Fibroblast of mammary gland (primary cell): ENCODE results near the gene HAGH.

Experiments used
- DNase-seq: peaks from one replicate; pipeline ENCODE4 v3.0.0-alpha.2; 2010; ENCODE audit warnings: low read depth
- H3K4me3 ChIP-seq: 2 replicates; pipeline ENCODE4 v1.5.1; 2011; ENCODE audit warnings: low read depth, mild to moderate bottlenecking, low read length, moderate library complexity; ENCODE audit not compliant: control insufficient read depth
- CTCF ChIP-seq: conservative IDR thresholded peaks from 2 replicates; pipeline ENCODE4 v1.5.1; 2011; ENCODE audit warnings: low read depth, low read length, inconsistent platforms; ENCODE audit not compliant: control insufficient read depth, insufficient read depth

Gene HAGH

GRCh38 chr16:1818204-1818872, 8.3 kb downstream of the HAGH start:
- TF ChIP-seq CTCF: no peak
- DNase-seq: no peak
- no peak overlapping the region for H3K4me3 ChIP-seq

- TF ChIP-seq CTCF: no peak
- DNase-seq: no peak
- no peak overlapping the region for H3K4me3 ChIP-seq
These were observed 8.9 kb downstream of the HAGH start for GRCh38 chr16:1817716-1818115.

DNA sequence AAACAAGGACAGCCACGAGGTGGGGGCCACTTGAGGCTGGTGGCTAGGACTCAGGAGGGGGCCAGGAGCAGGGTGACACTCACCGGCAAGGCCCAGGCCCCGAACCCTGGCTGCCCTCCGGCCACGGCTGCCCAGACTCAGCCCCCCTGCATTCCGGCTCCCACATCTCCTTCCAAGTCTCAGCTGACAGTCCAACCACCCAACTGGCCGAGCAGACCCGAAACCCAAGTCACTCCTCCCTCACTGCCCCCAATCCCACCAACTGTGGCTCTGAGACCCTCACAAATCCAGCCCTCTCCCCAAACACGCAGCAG, 9.4 kb downstream of the HAGH start:
- DNase-seq: no peak
- TF ChIP-seq CTCF: no peak

DNA sequence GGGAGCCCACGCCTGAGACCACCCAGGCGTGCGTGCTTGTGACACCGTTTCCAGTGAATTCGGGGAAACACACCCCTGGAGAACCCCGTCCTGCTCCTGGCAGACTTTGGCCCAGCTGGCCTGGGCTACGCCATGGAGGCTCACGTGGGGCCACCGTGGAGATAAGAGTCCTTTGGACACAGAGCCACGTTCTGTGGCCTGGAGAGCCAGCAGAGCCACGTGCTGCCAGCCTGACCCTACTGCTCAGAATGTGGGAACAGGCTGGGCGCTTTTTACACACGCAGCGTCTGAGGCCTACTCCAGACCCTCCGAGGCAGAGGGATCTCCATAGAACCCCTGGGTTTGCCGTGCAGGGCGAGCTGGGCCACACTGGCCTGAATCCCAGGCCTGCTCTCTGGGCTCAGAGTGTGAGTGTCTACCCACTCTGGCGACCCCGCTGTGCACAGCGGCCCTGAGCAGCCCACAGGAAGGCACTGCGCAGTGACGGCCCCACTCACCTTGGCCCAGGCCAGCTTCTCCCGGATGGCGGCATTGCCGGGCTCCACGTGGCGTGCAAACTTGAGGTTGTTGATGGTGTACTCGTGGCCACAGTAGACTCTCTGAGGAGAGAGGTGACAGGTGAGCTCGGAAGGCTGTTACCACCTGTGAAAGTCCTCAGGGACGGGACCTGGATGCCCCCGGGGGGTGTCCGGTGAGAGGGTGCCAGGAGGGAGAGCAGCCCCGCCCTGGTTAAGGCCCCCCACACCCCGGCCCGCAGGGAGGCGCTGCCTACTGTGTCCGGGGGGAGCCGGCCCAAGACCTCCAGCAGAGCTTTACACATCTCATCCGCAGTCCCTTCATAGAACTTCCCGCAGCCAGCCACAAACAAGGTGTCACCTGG, 10.0 kb downstream of the HAGH start:
- H3K4me3 ChIP-seq: no peak overlapping the region
- no peak for TF ChIP-seq CTCF
- DNase-seq: no peak

More for the DNA sequence above, 9.4 kb downstream of the HAGH start:
- no peak overlapping the region for H3K4me3 ChIP-seq

DNA sequence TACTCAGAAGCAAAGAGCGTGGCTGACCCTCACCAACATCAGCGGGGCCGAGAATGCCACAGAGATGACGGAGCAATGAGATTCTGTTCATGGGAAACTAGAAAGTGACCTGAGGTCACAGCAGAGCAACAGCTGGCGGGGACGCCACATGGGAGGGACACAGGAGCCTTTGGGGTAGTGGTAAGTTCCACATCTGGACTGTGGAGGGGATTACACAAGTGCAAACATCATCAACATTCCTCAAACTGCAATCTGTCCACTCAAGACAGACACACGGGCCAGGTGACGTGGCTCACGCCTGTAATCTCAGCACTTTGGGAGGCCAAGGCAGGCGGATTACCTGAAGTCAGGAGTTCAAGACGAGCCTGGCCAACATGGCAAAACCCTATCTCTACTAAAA, 11.2 kb downstream of the HAGH start:
- no peak overlapping the region for H3K4me3 ChIP-seq
- DNase-seq: no peak
- no peak for TF ChIP-seq CTCF

DNA sequence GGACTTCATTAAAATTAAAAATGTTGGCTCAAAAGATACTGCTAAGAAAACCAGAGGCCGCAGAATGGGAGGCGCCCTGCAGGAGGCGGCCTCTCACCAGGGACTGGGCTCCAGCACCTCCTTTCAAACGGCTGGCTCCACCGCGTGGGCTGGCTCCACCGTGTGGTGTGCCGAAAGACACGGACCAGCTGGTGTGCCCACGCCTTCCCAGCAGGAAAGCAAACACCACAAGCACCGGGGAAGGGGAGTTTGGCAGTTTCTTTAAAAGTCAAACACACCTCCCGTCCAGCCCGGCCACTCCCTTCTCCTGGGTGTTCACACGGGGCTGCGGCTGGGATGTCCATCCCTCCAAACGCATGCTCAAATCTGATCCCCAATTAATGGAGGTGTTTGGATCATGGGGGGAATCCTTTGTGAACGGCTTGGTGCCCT, 13.9 kb downstream of the HAGH start:
- peak; percentile 51 for TF ChIP-seq CTCF
- peak; percentile 73 for DNase-seq

More for the DNA sequence above, 13.9 kb downstream of the HAGH start:
- H3K4me3 ChIP-seq: peak overlapping the region; percentile 1
